GM21717 (cell line): ENCODE results near the gene FLNB.

Experiments
- ATAC-seq: cut with Tn5 transposase; IDR thresholded peaks from one replicate; pipeline ENCODE4 v1.9.1; 2021; ENCODE audit warnings: mild to moderate bottlenecking, moderate library complexity; ENCODE audit not compliant: unreplicated experiment

Gene FLNB

DNA sequence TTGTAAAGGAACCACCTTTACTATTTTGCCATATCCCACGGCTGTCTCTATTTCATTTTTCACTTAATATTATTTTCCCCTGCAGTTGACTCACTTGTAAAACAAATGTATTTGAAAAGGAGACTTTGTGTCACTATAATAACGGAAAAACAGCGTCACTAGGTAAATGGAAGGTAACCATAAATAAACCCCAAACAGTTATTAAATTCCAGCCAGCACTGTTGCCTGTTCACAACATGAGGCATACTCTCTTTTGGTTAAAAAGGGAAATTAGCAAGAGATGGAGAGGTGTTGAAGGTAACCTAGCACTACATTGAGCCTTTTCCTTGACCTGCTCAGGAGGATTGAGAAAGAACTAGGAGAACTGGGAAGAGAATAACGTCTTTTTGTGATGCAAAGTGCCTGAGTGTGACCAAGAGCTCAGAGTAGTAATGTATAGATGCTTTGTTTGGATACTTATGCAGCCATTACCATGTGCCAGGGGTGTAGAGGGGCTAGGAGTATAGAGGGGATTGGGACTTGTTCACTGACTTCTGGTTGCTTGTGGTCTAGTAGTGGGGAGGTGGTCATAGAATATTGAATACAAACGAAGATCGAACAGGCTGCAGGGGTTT is 19.6 kb downstream of the FLNB start:
- no peak for ATAC-seq

DNA sequence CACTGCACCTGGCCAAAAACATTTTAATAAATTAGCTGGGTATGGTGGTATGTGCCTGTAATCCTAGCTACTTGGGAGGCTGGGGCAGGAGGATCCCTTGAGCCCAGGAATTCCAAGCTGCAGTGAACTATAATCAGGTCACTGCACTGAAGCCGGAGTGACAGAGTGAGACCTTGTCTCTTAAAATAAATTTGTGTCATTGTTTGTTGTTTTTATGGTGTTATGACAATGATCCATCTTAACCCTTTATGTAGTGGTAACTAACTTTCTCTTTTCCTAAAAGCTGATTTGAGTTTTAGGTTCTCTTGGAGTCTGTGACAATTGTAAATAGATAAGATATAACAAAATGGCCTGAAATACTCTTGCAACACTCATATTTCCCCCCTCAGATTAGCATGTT is 20.7 kb downstream of the FLNB start:
- ATAC-seq, result no peak

DNA sequence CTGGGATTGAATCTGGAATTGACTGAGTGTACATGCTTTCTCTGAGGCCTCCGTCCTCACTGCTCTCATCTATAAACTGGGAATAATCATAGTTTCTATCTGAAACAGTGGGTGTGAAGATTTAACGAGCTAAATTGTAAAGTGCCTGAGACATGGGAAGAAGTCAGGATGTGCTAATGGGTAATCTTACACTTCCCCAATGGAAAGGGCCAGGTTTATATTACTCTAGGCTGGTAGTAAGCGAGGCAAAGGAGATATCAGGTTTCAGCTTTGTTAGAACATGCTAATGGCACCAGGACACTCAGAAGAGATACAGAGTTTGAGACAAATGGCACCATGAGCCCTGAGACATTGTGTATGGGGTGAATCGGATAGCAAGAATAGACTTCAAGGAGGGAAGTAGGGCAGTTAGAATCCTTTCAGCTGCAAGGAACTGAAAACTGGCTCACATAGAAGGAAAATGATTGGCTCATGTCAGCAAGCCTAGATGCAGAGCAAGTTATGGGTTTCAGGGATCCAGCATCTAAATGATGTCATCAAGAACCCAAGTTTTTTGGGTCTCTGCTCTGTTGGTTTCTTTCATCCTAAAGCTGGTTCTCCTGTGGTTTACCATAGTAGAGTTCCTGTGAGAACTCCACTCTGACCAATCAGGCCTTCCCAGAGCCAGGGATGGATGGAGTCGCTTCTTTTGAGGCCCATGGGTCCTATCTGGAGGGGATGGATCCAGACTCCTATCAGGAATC is 21.8 kb downstream of the FLNB start:
- ATAC-seq, result no peak

DNA sequence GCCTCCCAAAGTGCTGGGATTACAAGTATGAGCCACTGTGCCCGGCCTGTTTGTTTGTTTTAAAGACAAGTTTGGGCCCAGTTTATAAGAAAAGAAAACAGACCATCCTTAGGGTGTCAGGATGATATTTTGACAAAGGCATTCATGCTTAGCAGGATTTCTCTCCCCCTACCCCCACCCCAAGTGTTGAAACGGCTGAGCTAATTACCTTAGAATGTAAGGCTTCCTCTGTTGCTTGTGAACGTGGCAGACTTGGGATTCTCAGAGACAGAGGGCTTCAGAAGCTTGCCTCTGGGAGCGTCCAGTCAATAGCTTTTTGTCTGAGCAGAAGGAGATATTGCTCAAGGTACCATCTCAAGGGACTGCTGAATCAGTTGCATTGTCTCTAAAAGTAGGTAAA is 24.0 kb downstream of the FLNB start:
- no peak for ATAC-seq

DNA sequence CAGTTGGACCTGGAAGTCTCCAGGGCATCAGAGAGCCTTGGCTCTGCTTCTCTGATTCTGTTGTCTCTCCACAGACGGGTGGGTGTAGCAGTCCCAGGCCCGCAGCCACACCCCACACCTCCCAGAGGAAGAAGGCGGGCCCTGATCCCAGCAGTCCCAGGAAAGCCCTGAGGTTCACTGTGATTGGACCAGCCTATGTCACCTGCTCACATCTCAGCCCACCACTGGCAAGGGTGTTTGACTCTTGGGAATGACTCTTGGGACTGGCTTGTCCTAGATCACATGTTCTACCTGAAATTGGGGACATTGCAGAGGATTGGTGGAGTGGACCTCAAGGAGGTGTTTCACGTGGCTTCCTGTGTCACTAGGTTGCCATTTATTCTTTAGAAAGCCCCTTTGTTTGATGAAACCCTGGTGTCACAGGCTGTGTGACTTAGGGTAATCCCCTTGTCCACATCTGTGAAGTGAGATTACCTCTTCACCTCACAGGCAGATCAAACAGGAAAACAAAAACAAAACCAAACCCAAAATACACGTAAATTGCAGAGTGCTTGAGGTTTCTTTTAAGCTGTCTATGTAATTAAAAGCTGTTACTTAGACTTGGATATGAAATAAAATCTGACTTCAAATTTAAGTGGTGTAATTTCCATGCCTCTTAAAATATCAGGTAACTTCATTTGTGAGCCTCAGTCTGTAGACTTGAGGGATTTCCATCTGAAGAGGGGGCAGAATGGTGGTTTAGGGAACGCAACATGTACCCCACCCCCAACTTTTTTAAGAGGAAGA is 26.7 kb downstream of the FLNB start:
- ATAC-seq, result peak; percentile 91

DNA sequence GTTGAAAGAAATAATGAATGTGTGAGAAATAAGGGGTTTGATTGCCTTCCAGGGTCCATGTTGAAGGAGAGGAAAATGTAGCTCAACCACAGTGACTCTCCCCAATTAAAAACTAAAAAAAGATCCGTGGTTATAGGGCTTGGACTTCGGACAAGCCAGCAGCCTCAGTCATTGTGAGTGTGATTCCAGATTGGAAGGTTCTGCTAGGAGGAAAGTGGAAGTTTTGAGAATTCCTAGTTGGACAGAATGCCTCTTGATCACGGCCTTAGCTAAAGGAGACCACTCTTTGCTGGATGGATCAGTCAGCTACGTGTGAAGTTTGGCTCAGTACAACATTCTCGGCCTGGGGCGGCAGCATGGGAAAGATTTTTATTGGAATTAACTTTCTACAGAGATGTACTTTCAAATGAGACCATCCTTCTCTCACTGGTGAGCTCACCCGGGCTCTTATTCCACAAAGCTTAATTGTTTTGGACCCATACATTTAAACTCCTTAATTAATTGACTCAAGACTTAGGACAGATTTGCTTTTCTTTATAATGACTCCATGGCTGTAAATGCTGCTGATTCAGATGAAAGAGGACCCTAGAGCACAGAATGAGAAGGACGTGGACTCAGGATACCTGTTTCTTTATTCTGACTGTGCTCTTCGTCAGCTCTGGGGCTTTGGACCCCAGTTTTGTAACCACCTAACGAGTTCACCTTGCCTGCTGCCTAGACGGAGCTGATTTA is 27.5 kb downstream of the FLNB start:
- no peak for ATAC-seq

DNA sequence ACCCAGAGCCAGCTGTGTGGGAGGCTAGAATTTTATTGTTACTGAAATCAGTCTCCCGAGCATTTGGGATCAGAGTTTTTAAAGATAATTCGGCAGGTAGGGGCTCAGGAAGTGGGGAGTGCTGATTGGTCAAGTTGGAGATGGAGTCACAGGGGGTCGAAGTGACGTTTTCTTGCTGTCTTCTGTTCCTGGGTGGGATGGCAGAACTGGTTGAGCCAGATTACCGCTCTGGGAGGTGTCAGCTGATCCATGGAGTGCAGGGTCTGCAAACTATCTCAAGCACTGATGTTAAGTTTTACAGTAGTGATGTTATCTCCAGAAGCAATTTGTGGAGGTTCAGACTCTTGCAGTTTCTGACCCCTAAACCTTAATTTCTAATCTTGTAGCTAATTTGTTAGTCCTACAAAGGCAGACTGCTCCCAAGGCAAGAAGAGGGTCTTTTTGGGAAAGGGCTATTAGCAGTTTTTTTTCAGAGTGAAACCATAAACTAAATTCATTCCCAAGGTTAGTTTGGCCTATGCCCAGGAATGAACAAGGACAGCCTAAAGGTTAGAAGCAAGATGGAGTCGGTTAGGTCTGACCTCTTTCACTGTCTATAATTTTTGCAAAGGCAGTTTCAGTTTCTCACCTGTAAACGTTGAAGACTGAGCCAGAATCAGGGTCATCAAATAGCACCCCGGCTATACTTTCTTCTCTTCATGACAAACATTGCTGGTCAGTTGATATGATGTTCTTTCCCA is 28.2 kb downstream of the FLNB start:
- no peak for ATAC-seq

DNA sequence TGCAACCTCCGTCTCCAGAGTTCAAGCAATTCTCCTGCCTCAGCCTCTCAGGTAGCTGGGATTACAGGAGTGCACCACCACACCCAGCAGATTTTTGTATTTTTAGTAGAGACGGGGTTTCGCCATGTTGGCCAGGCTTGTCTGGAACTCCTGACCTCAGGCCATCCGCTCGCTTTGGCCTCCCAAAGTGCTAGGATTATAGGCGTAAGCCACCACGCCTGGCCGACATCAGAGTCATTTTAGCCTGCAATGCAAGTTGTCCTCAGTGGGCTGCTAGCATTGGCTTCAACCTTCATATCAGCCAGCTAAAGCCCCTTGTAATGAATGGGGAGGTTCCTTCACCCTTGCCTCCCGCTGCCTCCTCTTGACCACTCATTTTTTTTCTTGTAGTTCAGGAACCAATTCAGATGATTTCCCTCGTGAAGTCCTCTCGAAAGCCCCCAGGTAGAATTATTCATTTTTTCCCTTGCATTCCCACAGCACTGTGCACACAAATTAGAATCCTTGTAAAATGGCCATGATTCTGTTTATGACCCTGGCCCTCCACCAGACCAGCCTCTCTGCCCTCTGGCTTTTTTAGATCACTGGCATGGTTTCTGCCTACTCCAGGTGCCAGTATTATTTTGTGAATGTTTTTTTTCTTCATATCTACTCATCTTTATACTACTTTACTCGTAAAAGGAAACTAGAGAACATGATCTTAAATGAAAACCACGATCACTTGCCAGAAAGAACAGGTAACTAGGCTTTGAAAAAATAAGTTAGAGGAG is 29.1 kb downstream of the FLNB start:
- no peak for ATAC-seq

DNA sequence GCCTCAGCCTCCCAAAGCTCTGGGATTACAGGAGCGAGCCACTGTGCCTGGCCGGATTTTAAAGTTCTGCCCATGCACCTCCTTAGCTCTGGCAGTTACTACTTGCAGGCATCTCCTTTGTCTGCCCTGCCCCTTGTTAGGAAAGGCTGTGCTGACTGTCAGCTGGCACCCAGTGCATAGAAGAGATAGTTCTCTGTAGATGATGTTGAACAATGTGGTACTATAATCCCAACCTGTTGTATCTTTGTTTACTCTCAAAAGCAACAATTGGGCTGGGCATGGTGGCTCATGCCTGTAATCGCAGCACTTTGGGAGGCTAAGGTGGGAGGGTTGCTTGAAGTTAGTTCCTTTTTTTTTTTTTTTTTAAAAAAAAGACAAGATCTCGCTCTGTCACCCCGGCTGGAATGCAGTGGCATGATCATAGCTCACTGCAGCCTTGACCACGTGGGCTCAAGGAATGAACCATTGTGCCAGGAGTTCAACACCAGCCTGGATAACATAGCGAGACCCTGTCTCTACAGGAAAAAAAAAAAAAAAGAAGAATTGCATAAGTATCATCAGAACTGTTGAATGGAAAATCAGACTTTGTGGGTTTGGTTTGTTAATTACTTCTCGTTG is 30.6 kb downstream of the FLNB start:
- ATAC-seq, result no peak

DNA sequence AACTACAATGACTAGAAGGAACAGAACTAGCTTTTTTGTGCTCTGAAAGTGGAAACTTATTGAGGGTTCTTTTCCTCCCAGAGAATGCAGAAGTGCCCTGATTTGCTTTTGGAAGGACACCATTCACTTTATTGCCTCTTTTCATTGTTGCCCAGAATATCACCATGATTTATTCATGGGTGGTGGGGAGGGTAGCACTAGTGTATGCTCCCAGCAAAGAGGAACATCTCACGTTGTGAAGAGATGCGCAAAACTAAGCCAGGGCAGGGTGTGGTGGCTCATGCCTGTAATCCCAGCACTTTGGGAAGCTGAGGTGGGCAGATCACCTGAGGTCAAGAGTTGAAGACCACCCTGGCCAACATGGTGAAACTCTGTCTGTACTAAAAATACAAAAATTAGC is 31.4 kb downstream of the FLNB start:
- ATAC-seq, result no peak

DNA sequence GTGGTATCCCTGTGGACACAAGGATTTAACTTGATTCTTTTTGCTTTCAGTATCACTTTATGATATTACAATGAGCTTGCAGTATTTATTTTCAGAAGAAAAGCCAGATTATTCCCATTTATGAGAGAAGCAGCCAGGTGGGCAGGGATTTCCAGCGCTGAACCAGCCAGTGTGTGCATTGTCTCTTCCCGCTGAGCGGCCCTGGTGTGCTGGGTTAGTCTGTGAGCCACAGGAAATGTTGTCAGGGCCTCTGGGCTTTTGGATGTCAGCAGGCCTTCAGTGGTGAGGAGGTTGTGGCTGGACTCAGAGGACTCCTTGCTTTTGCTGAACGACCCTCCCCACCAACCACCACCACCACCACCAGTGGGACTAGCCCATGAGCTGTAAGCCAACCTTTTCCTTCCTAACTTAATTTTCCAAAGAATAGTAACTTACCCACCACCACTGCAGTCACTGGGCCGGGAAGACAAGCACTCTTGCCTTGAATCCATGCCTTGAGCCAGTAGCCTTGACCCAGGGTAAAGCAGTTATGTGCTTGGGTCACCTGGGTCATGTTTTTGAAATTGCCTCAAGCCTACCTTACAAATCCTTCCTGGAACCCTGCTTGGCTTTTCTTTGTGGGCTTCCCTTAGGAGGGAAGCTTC is 33.1 kb downstream of the FLNB start:
- ATAC-seq, result no peak

DNA sequence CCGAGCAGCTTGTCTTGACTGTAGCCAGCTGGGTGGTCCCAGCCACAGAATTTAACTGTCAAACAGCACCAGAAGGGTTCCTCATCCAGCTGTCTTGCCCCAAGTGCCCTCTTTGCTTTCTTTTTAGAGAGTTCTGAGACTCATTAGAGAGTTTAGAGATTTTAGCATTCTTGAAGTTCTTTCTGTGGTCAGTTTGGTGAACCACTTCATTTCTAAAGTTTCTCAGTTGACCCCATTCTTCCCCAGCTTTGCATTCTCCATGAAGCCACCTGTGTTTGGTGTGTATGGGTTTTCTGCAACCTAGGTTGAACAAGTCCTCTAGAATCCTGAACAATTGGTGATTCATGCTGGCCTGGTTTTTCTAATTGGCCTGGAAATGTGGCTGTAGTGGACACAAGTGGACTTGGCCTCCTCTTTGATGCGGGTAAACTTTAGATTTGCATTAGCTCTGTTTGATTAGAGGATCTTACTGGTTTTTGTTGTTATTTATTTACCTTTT is 33.7 kb downstream of the FLNB start:
- ATAC-seq, result peak; percentile 82

DNA sequence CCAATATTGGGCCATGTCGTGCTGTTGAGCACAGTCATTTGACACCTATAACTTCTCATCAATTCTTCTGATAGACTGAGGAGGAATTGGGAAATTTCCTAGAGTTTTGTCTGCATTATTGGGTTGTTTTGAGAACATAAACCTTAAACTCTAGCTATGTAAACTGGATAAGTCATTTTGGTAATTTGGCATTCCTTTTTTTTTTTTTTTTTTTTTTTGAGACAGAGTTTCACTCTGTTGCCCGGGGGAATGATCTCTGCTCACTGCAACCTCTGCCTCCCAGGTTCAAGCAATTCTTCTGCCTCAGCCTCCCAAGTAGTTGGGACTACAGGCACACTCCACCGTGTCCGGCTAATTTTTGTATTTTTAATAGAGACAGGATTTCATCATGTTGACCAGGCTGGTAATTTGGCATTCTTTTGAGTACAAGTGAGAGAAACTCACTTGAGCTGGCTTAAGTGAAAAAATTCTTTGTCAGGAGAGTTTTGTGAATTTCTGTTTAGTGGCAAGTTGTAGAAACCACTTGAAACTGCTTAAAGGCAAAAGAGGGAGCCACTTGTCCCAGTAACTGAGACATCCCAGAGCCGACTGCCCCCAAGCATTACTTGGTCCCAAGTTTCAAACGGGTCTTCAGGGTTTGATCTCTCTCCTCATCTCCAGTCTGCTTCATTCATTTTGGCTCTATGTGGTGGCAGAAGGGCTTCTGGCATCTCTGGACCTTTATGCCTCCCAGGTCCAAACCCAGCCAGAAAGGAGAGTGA is 34.9 kb downstream of the FLNB start:
- no peak for ATAC-seq

DNA sequence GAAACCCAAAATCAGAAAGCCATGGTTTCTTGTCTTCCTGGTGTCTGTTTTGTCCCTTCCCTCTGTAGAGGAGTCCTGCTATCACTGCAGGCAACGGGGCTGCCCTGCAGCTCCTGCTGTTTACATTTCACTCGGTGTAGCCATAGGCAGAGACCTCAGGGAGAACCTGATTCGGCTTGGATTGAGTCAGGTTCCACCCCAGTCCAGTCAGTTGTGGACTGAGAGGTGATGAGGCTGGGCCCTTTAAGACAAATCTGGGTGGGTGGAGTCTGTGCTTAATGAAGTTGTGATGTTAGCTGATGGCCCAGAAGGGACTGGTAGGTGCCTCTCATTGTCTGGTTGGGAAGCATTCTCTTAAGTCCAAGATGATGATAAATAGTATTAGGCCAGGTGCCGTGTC is 35.7 kb downstream of the FLNB start:
- ATAC-seq, result no peak

DNA sequence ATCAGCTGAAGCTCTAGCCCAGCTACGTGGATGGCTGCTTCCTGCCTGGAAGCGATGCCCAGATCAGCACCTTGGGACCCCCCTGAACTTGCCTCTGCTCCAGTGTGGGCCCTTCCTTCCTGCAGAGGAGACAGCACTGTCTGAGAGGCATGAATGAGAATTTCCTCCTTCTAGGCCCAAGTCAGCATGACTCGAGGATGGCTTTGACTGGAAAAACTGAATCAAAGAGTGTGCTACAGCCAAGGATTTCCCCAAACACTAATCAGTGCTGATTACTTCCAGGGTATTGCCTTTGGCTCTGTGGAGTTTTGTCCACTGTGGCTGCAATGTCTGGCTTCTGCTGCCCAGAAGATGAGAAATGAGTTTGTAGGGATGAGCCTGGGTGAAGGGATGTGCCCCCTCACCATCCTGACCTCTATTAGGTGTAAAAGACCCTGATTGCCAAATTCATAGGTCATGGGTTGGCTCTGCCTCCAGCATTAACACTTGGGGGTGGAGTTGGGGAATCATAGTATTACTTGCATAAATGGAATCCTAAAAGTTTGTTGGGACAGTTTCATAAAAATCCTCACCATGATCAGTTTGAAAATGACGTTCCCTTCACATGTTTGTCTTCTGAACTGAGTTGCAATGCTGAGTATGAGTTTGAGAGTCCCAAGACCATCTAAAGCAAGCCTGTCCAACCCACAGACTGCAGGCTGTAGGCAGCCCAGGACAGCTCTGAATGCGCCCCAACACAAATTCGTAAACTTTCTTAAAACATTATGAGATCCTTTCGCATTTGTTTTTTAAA is 36.7 kb downstream of the FLNB start:
- ATAC-seq, result no peak

DNA sequence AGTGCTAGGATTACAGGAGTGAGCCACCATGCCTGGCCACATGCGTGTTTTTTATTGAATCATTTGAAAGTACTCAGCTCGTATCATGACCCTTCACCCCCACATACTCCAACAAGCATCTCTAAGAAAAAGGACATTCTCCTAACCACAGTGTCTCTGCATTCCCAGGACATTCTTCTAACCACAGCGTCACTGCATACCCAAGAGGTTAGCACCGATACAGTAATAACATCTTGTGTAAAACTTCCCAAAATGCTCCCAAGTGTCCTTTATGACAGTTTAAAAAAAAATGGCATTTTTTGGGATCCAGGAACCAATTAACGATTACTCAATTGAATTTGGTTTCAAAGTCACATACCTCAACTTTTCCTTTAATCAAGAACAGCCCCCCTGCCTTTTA is 39.6 kb downstream of the FLNB start:
- no peak for ATAC-seq

DNA sequence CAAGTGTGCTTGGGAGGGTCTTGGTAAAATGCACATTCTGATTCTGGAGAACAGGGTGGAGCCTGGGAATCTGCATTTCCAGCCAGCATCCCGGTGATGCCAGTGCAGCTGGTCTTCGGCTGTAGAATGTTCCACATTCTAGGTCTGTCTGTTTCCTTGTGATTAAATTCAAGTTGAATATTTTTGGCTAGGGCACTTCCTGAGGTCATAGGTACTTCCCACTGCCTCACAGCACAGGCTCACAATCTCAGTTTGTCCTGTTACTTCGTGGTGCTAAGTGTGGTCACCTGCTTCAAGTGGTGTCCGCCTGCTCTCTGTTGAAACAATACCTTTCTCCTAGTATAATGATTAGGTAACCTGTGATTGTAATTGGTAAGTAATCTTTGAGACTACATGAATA is 40.1 kb downstream of the FLNB start:
- ATAC-seq, result no peak
